Measurements from ENCODE around the gene TMEM30A. TPM values are rescaled to one million over a fixed set of nuclear protein-coding genes. Genes with fewer than 3 reads are reported as not detected.
A peak's percentile ranks its signal among the peaks of the same experiment; 100 is the strongest.

The TMEM30A gene
- total and polyA plus RNA-seq, 4 donors = 33.3 to 71.0 (median 45.4) TPM

DNA sequence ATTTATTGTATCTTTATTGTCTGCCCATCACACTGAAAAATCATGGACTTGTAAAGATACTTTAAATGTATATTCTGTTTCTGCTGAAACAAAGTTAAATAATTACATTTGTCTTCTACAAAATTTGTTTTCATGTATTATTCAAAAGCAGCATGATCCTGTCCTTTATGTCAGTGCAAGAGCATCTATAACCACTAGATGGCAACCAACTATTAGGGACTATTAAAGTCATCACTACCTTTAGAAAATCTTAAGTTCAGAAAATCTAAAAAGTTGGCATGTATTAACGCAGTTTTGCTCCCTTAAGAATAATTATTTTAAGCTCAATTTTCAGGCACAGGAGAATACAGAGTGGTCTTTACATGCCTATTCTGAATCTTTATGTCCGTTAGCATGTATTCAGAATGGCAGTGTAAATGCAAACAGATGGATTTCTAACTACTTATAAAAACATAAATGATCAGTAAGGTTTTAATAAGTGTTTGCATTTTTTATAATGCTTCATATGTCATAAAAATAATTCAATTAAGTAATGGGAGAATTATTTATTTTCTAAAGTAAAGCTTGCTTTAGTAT, 17.8 kb downstream of the TMEM30A start:
- TF ChIP-seq HNF4A (conservative IDR thresholded peaks at IDR 0.05) (no peak), RXRA (IDR thresholded peaks at IDR 0.05) (no peak), RAD21 (IDR thresholded peaks at IDR 0.05) (peak; percentile 88 to 94)
- TF ChIP-seq, protein P1, sequence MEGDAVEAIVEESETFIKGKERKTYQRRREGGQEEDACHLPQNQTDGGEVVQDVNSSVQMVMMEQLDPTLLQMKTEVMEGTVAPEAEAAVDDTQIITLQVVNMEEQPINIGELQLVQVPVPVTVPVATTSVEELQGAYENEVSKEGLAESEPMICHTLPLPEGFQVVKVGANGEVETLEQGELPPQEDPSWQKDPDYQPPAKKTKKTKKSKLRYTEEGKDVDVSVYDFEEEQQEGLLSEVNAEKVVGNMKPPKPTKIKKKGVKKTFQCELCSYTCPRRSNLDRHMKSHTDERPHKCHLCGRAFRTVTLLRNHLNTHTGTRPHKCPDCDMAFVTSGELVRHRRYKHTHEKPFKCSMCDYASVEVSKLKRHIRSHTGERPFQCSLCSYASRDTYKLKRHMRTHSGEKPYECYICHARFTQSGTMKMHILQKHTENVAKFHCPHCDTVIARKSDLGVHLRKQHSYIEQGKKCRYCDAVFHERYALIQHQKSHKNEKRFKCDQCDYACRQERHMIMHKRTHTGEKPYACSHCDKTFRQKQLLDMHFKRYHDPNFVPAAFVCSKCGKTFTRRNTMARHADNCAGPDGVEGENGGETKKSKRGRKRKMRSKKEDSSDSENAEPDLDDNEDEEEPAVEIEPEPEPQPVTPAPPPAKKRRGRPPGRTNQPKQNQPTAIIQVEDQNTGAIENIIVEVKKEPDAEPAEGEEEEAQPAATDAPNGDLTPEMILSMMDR (IDR thresholded peaks at IDR 0.05; ENCODE audit: low read depth, low read length, missing input control) = peak; percentile 78
- H3K4me1 ChIP-seq (ENCODE audit: control insufficient read depth in 4 of 4, insufficient read depth in 4 of 4, low read length in 3 of 4) = peaks cover 0 to 8% (median under 1%) of the 10 kb centered on the region in 4 donors
- H3K27ac ChIP-seq (ENCODE audit: low read depth in 1 of 2, low read length in 2 of 2) = no peak overlapping the region
- no peaks in the 10 kb centered on the region for H3K27me3 ChIP-seq (ENCODE audit: control insufficient read depth in 4 of 4, insufficient read depth in 4 of 4, low read length in 3 of 4)
- H3K9me3 ChIP-seq (ENCODE audit: control insufficient read depth in 4 of 4, low read length in 3 of 4) = no peaks in the 10 kb centered on the region
- peaks cover 0 to 15% (median 7%) of the 10 kb centered on the region in 4 donors for H3K36me3 ChIP-seq (ENCODE audit: control insufficient read depth in 4 of 4, insufficient read depth in 3 of 4, low read depth in 1 of 4, low read length in 3 of 4)
- WGBS = 60% methylated on average over 2 of the region's 2 CpGs
- H3K4me3 ChIP-seq (ENCODE audit: low read depth in 1 of 3, low read length in 3 of 3) = no peak overlapping the region
- H3K9ac ChIP-seq (ENCODE audit: low read depth in 1 of 2, low read length in 2 of 2) = no peak overlapping the region
- no peak for DNase-seq (ENCODE audit: low spot score)

DNA sequence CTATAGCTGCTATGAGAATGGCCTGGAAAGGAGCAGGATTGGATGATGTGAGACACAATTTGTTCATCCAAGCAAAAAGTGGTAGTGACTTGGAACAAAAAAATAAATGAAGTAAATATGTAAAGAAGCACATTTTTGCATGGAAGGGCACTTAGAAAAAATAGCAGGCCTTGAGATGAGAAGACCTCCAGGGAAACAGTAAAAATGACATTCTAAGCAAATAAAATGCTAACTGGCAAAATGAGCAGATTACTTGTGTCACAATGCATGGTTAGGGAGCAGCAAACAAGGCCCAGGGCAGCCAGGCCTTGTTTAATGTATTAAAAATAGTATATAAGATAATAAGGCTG, 21.2 kb downstream of the TMEM30A start:
- Histone ChIP-seq H3K4me1 (ENCODE audit: control insufficient read depth in 4 of 4, insufficient read depth in 4 of 4, low read length in 3 of 4) (peaks cover 0 to 6% (median under 1%) of the 10 kb centered on the region in 4 donors), H3K36me3 (ENCODE audit: control insufficient read depth in 4 of 4, insufficient read depth in 3 of 4, low read depth in 1 of 4, low read length in 3 of 4) (peaks cover 5 to 38% (median 19%) of the 10 kb centered on the region in 4 donors), H3K27me3 (ENCODE audit: control insufficient read depth in 4 of 4, insufficient read depth in 4 of 4, low read length in 3 of 4) (no peaks in the 10 kb centered on the region), H3K4me3 (ENCODE audit: low read depth in 1 of 3, low read length in 3 of 3) (no peak overlapping the region), H3K9ac (ENCODE audit: low read depth in 1 of 2, low read length in 2 of 2) (no peak overlapping the region), H3K27ac (ENCODE audit: low read depth in 1 of 2, low read length in 2 of 2) (no peak overlapping the region), H3K9me3 (ENCODE audit: control insufficient read depth in 4 of 4, low read length in 3 of 4) (no peaks in the 10 kb centered on the region)
- DNase-seq (ENCODE audit: low spot score) = no peak
- TF ChIP-seq EGR1 (IDR thresholded peaks at IDR 0.05; ENCODE audit: low read depth in 2 of 2) (no peak), YY1 (IDR thresholded peaks at IDR 0.05) (no peak), FOXA2 (IDR thresholded peaks at IDR 0.05) (no peak), SP1 (IDR thresholded peaks at IDR 0.05) (no peak), GABPA (IDR thresholded peaks at IDR 0.05 in 1 of 2, conservative IDR thresholded peaks at IDR 0.05 in 1 of 2) (no peak), FOXA1 (IDR thresholded peaks at IDR 0.05) (no peak), RAD21 (IDR thresholded peaks at IDR 0.05) (no peak), HNF4G (IDR thresholded peaks at IDR 0.05) (no peak), RXRA (IDR thresholded peaks at IDR 0.05) (no peak), JUND (IDR thresholded peaks at IDR 0.05) (no peak), TAF1 (conservative IDR thresholded peaks at IDR 0.05) (no peak), NR2F2 (IDR thresholded peaks at IDR 0.05) (no peak), HNF4A (conservative IDR thresholded peaks at IDR 0.05) (no peak)
- TF ChIP-seq, protein P1 (IDR thresholded peaks at IDR 0.05; ENCODE audit: low read depth, low read length, missing input control) = no peak
- TF ChIP-seq, protein P2, sequence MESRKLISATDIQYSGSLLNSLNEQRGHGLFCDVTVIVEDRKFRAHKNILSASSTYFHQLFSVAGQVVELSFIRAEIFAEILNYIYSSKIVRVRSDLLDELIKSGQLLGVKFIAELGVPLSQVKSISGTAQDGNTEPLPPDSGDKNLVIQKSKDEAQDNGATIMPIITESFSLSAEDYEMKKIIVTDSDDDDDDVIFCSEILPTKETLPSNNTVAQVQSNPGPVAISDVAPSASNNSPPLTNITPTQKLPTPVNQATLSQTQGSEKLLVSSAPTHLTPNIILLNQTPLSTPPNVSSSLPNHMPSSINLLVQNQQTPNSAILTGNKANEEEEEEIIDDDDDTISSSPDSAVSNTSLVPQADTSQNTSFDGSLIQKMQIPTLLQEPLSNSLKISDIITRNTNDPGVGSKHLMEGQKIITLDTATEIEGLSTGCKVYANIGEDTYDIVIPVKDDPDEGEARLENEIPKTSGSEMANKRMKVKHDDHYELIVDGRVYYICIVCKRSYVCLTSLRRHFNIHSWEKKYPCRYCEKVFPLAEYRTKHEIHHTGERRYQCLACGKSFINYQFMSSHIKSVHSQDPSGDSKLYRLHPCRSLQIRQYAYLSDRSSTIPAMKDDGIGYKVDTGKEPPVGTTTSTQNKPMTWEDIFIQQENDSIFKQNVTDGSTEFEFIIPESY (IDR thresholded peaks at IDR 0.05) = no peak
- TF ChIP-seq, protein P3, sequence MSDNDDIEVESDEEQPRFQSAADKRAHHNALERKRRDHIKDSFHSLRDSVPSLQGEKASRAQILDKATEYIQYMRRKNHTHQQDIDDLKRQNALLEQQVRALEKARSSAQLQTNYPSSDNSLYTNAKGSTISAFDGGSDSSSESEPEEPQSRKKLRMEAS (IDR thresholded peaks at IDR 0.05) = no peak
- TF ChIP-seq, protein P4, sequence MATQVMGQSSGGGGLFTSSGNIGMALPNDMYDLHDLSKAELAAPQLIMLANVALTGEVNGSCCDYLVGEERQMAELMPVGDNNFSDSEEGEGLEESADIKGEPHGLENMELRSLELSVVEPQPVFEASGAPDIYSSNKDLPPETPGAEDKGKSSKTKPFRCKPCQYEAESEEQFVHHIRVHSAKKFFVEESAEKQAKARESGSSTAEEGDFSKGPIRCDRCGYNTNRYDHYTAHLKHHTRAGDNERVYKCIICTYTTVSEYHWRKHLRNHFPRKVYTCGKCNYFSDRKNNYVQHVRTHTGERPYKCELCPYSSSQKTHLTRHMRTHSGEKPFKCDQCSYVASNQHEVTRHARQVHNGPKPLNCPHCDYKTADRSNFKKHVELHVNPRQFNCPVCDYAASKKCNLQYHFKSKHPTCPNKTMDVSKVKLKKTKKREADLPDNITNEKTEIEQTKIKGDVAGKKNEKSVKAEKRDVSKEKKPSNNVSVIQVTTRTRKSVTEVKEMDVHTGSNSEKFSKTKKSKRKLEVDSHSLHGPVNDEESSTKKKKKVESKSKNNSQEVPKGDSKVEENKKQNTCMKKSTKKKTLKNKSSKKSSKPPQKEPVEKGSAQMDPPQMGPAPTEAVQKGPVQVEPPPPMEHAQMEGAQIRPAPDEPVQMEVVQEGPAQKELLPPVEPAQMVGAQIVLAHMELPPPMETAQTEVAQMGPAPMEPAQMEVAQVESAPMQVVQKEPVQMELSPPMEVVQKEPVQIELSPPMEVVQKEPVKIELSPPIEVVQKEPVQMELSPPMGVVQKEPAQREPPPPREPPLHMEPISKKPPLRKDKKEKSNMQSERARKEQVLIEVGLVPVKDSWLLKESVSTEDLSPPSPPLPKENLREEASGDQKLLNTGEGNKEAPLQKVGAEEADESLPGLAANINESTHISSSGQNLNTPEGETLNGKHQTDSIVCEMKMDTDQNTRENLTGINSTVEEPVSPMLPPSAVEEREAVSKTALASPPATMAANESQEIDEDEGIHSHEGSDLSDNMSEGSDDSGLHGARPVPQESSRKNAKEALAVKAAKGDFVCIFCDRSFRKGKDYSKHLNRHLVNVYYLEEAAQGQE (IDR thresholded peaks at IDR 0.05) = no peak
- TF ChIP-seq, protein P5, sequence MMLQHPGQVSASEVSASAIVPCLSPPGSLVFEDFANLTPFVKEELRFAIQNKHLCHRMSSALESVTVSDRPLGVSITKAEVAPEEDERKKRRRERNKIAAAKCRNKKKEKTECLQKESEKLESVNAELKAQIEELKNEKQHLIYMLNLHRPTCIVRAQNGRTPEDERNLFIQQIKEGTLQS (IDR thresholded peaks at IDR 0.05) = no peak

Measured in liver (tissue), 9 donors.